Gastroesophageal sphincter (tissue), 4 donors: ENCODE data around the gene DISC1. TPM values are rescaled to one million over a fixed set of nuclear protein-coding genes. Genes with fewer than 3 reads are reported as not detected.

Experiments
- ATAC-seq: fragments of 150-250 bp; one replicate; pipeline ENCODE4 v1.9.1; 2016; ENCODE audit warnings: mild to moderate bottlenecking, moderate library complexity
- H3K27ac ChIP-seq, 4 donors: fragments of 200-600 bp; sonication (generic) in 3 of 4; 1 replicate in 3 of 4; 2 replicates in 1 of 4; pipeline ENCODE4 v1.5.1; 2016 to 2019
- H3K27me3 ChIP-seq: fragments of 200-600 bp; sonication (generic); one replicate; pipeline ENCODE4 v1.5.1; 2019
- H3K36me3 ChIP-seq, 2 donors: fragments of 200-600 bp; sonication (generic); one replicate each; pipeline ENCODE4 v1.5.1; 2019; ENCODE audit warnings: control low read depth in 1 of 2
- H3K4me1 ChIP-seq, 3 donors: fragments of 200-600 bp; sonication (generic); 1 replicate in 2 of 3; 2 replicates in 1 of 3; pipeline ENCODE4 v1.5.1; 2016 to 2019; ENCODE audit warnings: control low read depth in 2 of 3
- H3K4me3 ChIP-seq, 2 donors: fragments of 200-600 bp; sonication (generic); one replicate each; pipeline ENCODE4 v1.5.1; 2019; ENCODE audit warnings: mild to moderate bottlenecking in 1 of 2, moderate library complexity in 1 of 2
- H3K9me3 ChIP-seq, 3 donors: fragments of 200-600 bp; sonication (generic); one replicate each; pipeline ENCODE4 v1.5.1; 2017 to 2019; ENCODE audit warnings: control low read depth in 2 of 3
- CTCF ChIP-seq, 4 experiments: fragments of 200-600 bp in 2 of 4; fragments of 450-650 bp in 2 of 4; sonication (generic) in 1 of 4; IDR thresholded peaks; one replicate each; pipeline ENCODE4 v1.5.1; 2017 to 2019; ENCODE audit warnings: antibody characterized with exemption in 4 of 4, mild to moderate bottlenecking in 2 of 4, moderate library complexity in 2 of 4
- EP300 ChIP-seq: sonication (generic); formaldehyde crosslinking; IDR thresholded peaks from one replicate; pipeline ENCODE4 v1.6.1; 2017; ENCODE audit warnings: antibody characterized with exemption, mild to moderate bottlenecking
- POLR2A ChIP-seq, 2 donors: fragments of 450-650 bp; IDR thresholded peaks; one replicate each; pipeline ENCODE4 v1.6.1; 2017; ENCODE audit warnings: antibody characterized with exemption in 2 of 2, mild to moderate bottlenecking in 2 of 2, moderate library complexity in 1 of 2
- POLR2AphosphoS5 ChIP-seq: sonication (generic); formaldehyde crosslinking; IDR thresholded peaks from one replicate; pipeline ENCODE4 v1.6.1; 2017; ENCODE audit warnings: antibody characterized with exemption
- WGBS, 2 donors: methylation state at CpG; one replicate each; pipeline ENCODE4 v1.1.5; 2018; ENCODE audit warnings: low coverage in 1 of 2; 5-methylcytosine and 5-hydroxymethylcytosine counted together
- total RNA-seq, 4 donors: library from RNA; depleted of rRNA; stranded (reverse); fragments of >200 nt; gene quantifications; one replicate each; pipeline ENCODE4 v1.1.0, GENCODE V29; 2016

The DISC1 gene
- total RNA-seq, 4 donors from 2014 or later, result 4.4 to 9.8 (median 6.8) TPM

GRCh38 chr1:231866392-231867331 lies 240.1 kb downstream of the DISC1 start:
- WGBS, 2 donors, result 27 to 32% methylated on average over 17 to 18 of the region's 18 CpGs
- no peaks in the 10 kb centered on the region for H3K27me3 ChIP-seq

GRCh38 chr1:231867607-231868006 lies 241.0 kb downstream of the DISC1 start:
- no peak overlapping the region for H3K27ac ChIP-seq
- H3K9me3 ChIP-seq, result no peaks in the 10 kb centered on the region
- TF ChIP-seq CTCF (IDR thresholded peaks at IDR 0.05) (no peak), POLR2A (IDR thresholded peaks at IDR 0.05) (no peak), POLR2AphosphoS5 (no peak)

More at GRCh38 chr1:231866392-231867331, 240.1 kb downstream of the DISC1 start:
- TF ChIP-seq POLR2AphosphoS5 (no peak), CTCF (IDR thresholded peaks at IDR 0.05) (peak; percentile 81 to 87 (median 84))
- Histone ChIP-seq H3K4me1 (peaks cover 0 to 25% (median 6%) of the 10 kb centered on the region in 3 donors), H3K4me3 (no peak overlapping the region), H3K9me3 (no peaks in the 10 kb centered on the region), H3K27ac (no peak overlapping the region), H3K36me3 (no peaks in the 10 kb centered on the region)
- peak; percentile 40 for ATAC-seq

GRCh38 chr1:231869364-231869763 lies 242.8 kb downstream of the DISC1 start:
- Histone ChIP-seq H3K27me3 (no peaks in the 10 kb centered on the region), H3K9me3 (no peaks in the 10 kb centered on the region), H3K27ac (no peak overlapping the region), H3K36me3 (no peaks in the 10 kb centered on the region), H3K4me3 (no peak overlapping the region), H3K4me1 (peaks cover 0 to 18% (median 6%) of the 10 kb centered on the region in 3 donors)
- TF ChIP-seq POLR2A (IDR thresholded peaks at IDR 0.05) (no peak), EP300 (no peak), POLR2AphosphoS5 (no peak), CTCF (IDR thresholded peaks at IDR 0.05) (no peak)
- no peak for ATAC-seq
- WGBS, 2 donors, result 80 to 94% methylated on average over 2 of the region's 2 CpGs

More at GRCh38 chr1:231867607-231868006, 241.0 kb downstream of the DISC1 start:
- no peaks in the 10 kb centered on the region for H3K36me3 ChIP-seq
- H3K4me1 ChIP-seq, result peaks cover 0 to 18% (median 6%) of the 10 kb centered on the region in 3 donors
- ATAC-seq, result no peak
- no peak overlapping the region for H3K4me3 ChIP-seq
- no peaks in the 10 kb centered on the region for H3K27me3 ChIP-seq
- WGBS, 2 donors, result 34 to 82% methylated on average over 1 to 2 of the region's 2 CpGs

GRCh38 chr1:231871471-231871870 lies 244.9 kb downstream of the DISC1 start:
- Histone ChIP-seq H3K4me1 (peaks cover 0 to 14% (median 5%) of the 10 kb centered on the region in 3 donors), H3K27ac (no peak overlapping the region), H3K27me3 (no peaks in the 10 kb centered on the region), H3K36me3 (no peaks in the 10 kb centered on the region), H3K4me3 (no peak overlapping the region), H3K9me3 (peaks cover 0 to 6% (median 0%) of the 10 kb centered on the region in 3 donors)
- 93 to 98% methylated on average over 5 to 6 of the region's 6 CpGs for WGBS, 2 donors
- no peak for ATAC-seq
- TF ChIP-seq CTCF (IDR thresholded peaks at IDR 0.05), result no peak
- TF ChIP-seq POLR2AphosphoS5, result no peak
- TF ChIP-seq EP300, result no peak
- no peak for TF ChIP-seq POLR2A (IDR thresholded peaks at IDR 0.05)

- Histone ChIP-seq H3K27ac (no peak overlapping the region), H3K4me3 (no peak overlapping the region), H3K9me3 (peaks cover 0 to 8% (median 0%) of the 10 kb centered on the region in 3 donors), H3K36me3 (no peaks in the 10 kb centered on the region), H3K27me3 (no peaks in the 10 kb centered on the region), H3K4me1 (peaks cover 0 to 10% (median 2%) of the 10 kb centered on the region in 3 donors)
- no peak for TF ChIP-seq CTCF (IDR thresholded peaks at IDR 0.05)
- TF ChIP-seq POLR2A (IDR thresholded peaks at IDR 0.05), result no peak
- no peak for TF ChIP-seq POLR2AphosphoS5
- TF ChIP-seq EP300, result no peak
- WGBS, 2 donors, result 74 to 95% methylated on average over 3 to 4 of the region's 5 CpGs
- no peak for ATAC-seq
Observed at GRCh38 chr1:231871878-231872277, 245.3 kb downstream of the DISC1 start.
